HG03432 (cell line): ENCODE data around the gene GTF2I.
"Not testable (repeated sequence)": the region's sequence is repeated elsewhere in the genome, so short reads cannot be mapped to it uniquely, and the experiment has no call there.

ENCODE experiments used
- ATAC-seq: cut with Tn5 transposase; IDR thresholded peaks from one replicate; pipeline ENCODE4 v1.9.1; 2021; ENCODE audit warnings: mild to moderate bottlenecking, moderate library complexity; ENCODE audit not compliant: unreplicated experiment

GTF2I gene

GRCh38 chr7:74709880-74710671 is 52.6 kb downstream of the GTF2I start:
- no peak for ATAC-seq

- ATAC-seq, result no peak
Measured at GRCh38 chr7:74713567-74713966, 56.0 kb downstream of the GTF2I start.

GRCh38 chr7:74717889-74718288 is 60.4 kb downstream of the GTF2I start:
- ATAC-seq, result no peak

- no peak for ATAC-seq
Measured at GRCh38 chr7:74718336-74718735, 60.8 kb downstream of the GTF2I start.

- ATAC-seq, result no peak
Measured at GRCh38 chr7:74722153-74722552, 64.6 kb downstream of the GTF2I start.

DNA sequence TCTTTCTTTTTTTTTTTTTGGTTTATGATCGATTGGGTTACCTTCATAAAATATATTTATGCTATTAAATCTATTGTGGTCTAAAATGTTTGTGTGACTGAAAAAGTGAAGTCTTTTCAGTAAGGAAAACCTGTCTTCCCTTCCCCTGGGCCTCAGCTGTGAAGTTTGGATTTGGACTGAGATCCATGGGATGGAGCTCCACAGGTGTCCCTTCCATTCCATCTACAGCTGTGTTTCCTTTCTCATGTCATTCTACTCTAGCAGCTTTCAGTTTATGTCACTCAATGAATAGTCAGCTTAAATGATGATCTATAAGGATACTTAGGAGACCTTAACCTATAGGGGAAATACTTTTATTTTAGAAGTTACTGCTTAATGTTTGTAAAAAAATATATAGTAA is 68.3 kb downstream of the GTF2I start:
- ATAC-seq, result no peak

GRCh38 chr7:74726309-74727101 is 69.0 kb downstream of the GTF2I start:
- ATAC-seq, result no peak

DNA sequence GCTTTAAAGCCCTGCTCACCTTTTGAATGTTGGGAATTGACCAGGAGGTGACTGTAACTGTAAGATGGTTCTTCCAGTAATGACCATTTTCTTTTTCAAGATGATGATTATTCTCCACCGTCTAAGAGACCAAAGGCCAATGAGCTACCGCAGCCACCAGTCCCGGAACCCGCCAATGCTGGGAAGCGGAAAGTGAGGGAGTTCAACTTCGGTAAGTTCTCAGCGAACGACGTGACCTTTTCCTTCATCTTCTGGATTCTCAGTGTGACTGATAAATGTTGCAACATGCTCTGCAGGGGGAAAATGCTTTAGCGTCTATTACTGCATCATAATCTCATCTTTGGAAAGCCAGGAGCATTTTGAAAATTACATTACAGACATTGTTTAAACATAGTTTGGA is 71.2 kb downstream of the GTF2I start:
- not testable (repeated sequence) for ATAC-seq

GRCh38 chr7:74730186-74730585 is 72.7 kb downstream of the GTF2I start:
- not testable (repeated sequence) for ATAC-seq

GRCh38 chr7:74739974-74740703 is 82.6 kb downstream of the GTF2I start:
- ATAC-seq, result not testable (repeated sequence)

DNA sequence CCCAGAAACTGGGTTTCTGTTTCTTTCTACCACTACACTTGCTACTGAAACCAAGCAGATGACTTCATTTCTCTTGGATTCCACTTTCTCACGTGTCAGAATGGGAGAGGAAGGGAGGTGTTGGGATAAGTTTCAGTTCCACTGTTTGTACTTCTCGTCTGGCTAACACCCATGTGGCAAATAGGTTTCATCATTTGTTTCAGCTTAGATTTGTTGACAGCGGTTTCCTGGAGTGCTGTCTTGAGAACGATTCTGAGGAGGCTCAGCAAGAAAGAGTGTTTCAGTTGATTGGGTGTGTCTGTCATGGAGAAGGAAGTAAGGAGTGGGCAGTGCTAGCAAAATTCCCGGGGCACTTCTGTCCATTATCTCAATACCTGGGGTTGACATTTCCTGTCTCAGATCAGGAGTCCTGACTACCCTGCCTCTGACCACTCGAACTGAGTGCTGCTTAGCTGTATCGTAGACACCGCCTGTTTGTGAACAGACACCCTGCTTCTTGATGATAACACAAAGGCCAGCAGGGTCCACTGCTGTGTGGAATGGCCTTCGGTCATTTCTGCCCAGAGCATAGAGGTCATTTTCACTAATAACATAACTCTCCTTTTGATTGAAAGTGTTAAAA is 86.5 kb downstream of the GTF2I start:
- not testable (repeated sequence) for ATAC-seq

GRCh38 chr7:74753921-74754482 is 96.5 kb downstream of the GTF2I start:
- ATAC-seq, result not testable (repeated sequence)

- not testable (repeated sequence) for ATAC-seq
Measured at GRCh38 chr7:74756673-74757072, 99.2 kb downstream of the GTF2I start.

GRCh38 chr7:74758268-74758667 is 100.8 kb downstream of the GTF2I start:
- ATAC-seq, result not testable (repeated sequence)

DNA sequence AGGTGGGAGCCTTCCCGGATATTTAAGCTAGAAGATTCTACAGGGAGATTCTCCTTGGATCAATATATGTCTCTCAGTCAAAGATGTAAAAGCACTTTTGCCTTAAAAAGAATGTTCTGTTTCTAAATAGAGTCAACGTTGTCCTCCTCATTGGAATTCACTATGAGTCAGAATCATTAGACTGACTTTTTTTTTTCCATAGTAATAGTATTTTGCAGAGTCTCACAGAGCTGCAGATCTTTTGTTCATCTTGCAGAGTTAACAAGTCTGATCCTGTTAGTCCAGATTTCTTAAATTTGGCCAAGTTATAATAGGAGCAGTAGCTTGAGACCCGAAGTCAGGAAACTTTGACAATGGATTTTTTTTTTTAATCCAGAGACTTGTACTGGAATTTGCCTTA is 101.5 kb downstream of the GTF2I start:
- not testable (repeated sequence) for ATAC-seq

GRCh38 chr7:74765205-74765918 is 107.8 kb downstream of the GTF2I start:
- not testable (repeated sequence) for ATAC-seq

GRCh38 chr7:74766509-74766908 is 109.0 kb downstream of the GTF2I start:
- not testable (repeated sequence) for ATAC-seq

DNA sequence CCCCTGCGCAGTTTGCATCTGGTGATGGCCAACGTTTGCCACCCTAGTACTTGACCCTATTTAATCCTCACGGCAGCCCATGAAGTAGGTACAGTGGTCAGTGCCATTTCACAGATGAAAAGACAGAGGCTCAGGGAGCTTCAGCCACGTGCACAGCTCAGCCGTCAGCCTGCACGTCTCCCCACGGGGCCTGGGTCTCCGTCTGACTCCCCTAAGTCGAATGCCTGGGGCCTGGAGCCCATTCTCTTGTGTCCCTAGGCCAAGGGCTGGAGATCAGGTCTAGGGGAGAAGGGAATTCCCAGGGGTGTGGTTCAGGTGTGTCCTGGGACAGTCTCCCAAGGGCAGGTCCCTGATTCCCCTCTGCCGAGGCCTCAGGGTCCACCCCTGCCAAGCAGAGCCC is 109.5 kb downstream of the GTF2I start:
- ATAC-seq, result not testable (repeated sequence)

DNA sequence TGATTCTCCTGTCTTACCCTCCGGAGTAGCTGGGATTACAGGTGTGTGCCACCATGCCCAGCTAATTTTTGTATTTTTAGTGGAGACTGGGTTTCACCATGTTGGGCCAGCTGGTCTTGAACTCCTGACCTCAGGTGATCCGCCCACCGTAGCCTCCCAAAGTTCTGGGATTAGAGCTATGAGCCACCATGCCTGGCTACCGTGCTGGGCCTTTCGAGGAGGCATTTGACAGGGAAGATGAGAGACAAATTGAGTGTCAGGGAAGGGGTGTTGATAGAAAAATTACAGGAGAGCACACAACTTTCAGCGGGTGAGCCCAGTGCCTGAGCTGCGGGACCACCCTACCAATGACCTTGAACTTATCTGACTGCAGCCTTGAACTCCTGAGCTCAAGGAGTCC is 112.5 kb downstream of the GTF2I start:
- ATAC-seq, result not testable (repeated sequence)

DNA sequence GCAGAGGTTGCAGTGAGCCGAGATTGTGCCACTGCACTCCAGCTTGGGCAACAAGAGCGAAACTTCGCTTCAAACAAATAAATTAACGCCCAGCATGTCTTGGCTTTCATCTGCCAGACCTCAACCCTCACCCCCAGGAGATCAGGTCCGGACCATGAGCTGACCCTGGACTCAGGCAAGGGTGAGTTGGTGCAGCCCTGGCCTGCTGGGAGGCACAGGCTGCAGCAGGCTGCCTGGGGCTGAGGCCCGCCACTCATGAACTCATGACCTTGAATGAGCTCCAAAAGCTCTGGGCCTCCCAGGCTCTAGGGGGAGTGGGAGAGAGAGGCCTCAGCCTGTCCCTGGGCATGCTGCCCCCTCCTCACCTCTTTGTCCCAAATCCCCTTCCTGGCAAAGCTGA is 114.6 kb downstream of the GTF2I start:
- ATAC-seq, result not testable (repeated sequence)
